Measurements from ENCODE around the gene ATG16L1. TPM values are rescaled to one million over a fixed set of nuclear protein-coding genes. Genes with fewer than 3 reads are reported as not detected.

Gene ATG16L1
- total RNA-seq, 4 donors from 2014 or later = 38.6 to 77.2 (median 49.4) TPM

DNA sequence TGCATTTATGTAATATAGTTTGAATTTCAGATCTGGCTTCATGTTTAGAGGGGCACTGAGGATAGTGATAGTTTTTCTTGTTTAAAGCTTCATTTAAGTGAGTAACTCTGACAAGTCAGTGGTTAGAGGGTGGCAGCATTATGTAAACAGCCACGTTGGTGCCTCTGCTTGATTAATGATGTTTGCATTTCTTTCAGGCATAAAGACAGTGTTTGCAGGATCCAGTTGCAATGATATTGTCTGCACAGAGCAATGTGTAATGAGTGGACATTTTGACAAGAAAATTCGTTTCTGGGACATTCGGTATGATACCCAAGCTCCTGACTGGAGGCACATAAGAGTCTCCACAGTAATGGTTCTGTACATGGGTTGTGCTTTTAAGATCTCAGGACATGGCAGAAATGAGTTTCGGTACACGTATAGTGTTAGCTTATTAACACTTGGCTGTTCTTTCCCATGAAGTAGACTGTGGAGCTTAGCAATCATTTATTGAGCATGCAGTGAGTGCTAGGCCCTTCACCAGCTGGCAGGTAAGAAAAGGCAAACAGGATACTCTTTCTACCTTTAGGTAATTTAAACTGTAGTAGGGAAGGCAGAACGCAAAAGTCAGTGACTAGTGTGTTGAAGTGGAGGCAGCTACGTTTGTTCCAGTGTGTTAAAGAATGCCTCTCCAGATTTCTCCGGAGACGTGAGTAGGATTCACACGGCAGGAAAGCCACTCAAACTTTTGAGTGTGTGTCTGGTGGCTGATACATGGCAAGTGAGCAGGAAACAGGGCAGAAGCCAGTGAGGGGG lies 38.8 kb downstream of the ATG16L1 start:
- WGBS = 92% methylated on average over 10 of the region's 10 CpGs

DNA sequence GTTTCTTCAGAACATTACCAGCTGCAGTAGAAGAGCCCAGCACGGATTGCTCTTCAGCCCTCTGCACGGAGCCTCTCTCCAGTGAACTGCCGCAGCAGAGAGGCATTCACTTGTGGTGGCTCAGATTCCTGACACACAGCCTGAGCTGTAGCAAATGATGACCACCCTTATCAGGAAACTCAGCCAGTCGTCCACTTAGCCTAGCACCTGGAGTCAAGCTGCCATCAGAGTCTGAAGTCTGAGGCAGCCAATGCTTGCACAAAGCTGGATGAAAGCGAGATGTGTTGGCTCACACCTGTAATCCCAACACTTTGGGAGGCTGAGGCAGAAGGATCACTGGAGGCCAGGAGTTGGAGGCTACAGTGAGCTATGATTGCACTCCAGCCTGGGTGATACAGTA lies 44.4 kb downstream of the ATG16L1 start:
- no peak for TF ChIP-seq POLR2A (IDR thresholded peaks at IDR 0.05)
- no peak for TF ChIP-seq EP300 (IDR thresholded peaks at IDR 0.05)
- TF ChIP-seq, protein P1, sequence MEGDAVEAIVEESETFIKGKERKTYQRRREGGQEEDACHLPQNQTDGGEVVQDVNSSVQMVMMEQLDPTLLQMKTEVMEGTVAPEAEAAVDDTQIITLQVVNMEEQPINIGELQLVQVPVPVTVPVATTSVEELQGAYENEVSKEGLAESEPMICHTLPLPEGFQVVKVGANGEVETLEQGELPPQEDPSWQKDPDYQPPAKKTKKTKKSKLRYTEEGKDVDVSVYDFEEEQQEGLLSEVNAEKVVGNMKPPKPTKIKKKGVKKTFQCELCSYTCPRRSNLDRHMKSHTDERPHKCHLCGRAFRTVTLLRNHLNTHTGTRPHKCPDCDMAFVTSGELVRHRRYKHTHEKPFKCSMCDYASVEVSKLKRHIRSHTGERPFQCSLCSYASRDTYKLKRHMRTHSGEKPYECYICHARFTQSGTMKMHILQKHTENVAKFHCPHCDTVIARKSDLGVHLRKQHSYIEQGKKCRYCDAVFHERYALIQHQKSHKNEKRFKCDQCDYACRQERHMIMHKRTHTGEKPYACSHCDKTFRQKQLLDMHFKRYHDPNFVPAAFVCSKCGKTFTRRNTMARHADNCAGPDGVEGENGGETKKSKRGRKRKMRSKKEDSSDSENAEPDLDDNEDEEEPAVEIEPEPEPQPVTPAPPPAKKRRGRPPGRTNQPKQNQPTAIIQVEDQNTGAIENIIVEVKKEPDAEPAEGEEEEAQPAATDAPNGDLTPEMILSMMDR (IDR thresholded peaks at IDR 0.05) = no peak
- TF ChIP-seq POLR2AphosphoS5 (IDR thresholded peaks at IDR 0.05) = no peak
- no peaks in the 10 kb centered on the region for H3K4me1 ChIP-seq
- peaks cover 55% of the 10 kb centered on the region for H3K36me3 ChIP-seq
- WGBS = 92% methylated on average over 5 of the region's 5 CpGs
- DNase-seq (ENCODE audit: low spot score in 2 of 2) = no peak
- H3K27ac ChIP-seq = no peak overlapping the region
- H3K27me3 ChIP-seq = no peaks in the 10 kb centered on the region
- H3K9me3 ChIP-seq = no peaks in the 10 kb centered on the region
- no peak overlapping the region for H3K4me3 ChIP-seq

More for the DNA sequence above, 38.8 kb downstream of the ATG16L1 start:
- no peak for DNase-seq (ENCODE audit: low spot score in 2 of 2)
- TF ChIP-seq POLR2A (IDR thresholded peaks at IDR 0.05) (no peak), POLR2AphosphoS5 (IDR thresholded peaks at IDR 0.05) (no peak), EP300 (IDR thresholded peaks at IDR 0.05) (no peak)
- TF ChIP-seq, protein P1 (IDR thresholded peaks at IDR 0.05) = no peak
- H3K9me3 ChIP-seq = no peaks in the 10 kb centered on the region
- peaks cover 99% of the 10 kb centered on the region for H3K36me3 ChIP-seq
- no peak overlapping the region for H3K27ac ChIP-seq
- no peak overlapping the region for H3K4me3 ChIP-seq
- no peaks in the 10 kb centered on the region for H3K4me1 ChIP-seq
- H3K27me3 ChIP-seq = no peaks in the 10 kb centered on the region

- Histone ChIP-seq H3K4me3 (no peak overlapping the region), H3K27ac (no peak overlapping the region), H3K36me3 (peaks cover 43% of the 10 kb centered on the region), H3K27me3 (no peaks in the 10 kb centered on the region), H3K9me3 (no peaks in the 10 kb centered on the region), H3K4me1 (no peaks in the 10 kb centered on the region)
- TF ChIP-seq EP300 (IDR thresholded peaks at IDR 0.05) = no peak
- WGBS = 70% methylated on average over 7 of the region's 7 CpGs
- no peak for DNase-seq (ENCODE audit: low spot score in 2 of 2)
These were observed 45.6 kb downstream of the ATG16L1 start for GRCh38 chr2:233297076-233297475.

DNA sequence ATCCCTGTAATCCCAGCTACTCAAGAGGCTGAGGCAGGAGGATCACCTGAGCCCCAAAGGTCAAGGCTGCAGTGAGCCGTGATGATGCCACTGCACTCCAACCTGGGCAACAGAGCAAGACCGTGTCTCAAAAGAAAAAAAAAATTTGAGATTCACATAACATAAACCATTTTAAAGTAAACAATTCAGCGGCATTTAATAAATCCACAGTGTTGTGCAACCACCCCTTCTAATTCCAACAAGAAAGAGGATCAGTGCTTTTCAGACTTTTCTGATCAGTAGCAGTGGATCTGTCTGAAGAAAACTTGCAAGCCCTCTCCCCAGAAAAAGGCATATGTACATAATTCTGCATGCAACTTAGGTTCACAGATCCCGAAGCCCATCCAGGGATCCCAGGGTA lies 48.9 kb downstream of the ATG16L1 start:
- Histone ChIP-seq H3K27me3 (no peaks in the 10 kb centered on the region), H3K27ac (no peak overlapping the region), H3K4me1 (no peaks in the 10 kb centered on the region), H3K4me3 (no peak overlapping the region), H3K36me3 (peaks cover 9% of the 10 kb centered on the region), H3K9me3 (no peaks in the 10 kb centered on the region)
- DNase-seq (ENCODE audit: low spot score in 2 of 2) = no peak
- 90% methylated on average over 4 of the region's 4 CpGs for WGBS
- TF ChIP-seq POLR2AphosphoS5 (IDR thresholded peaks at IDR 0.05) (no peak), EP300 (IDR thresholded peaks at IDR 0.05) (no peak), POLR2A (IDR thresholded peaks at IDR 0.05) (no peak)
- TF ChIP-seq, protein P1 (IDR thresholded peaks at IDR 0.05) = no peak

GRCh38 chr2:233301248-233301647 lies 49.8 kb downstream of the ATG16L1 start:
- TF ChIP-seq POLR2A (IDR thresholded peaks at IDR 0.05) (no peak), EP300 (IDR thresholded peaks at IDR 0.05) (no peak), POLR2AphosphoS5 (IDR thresholded peaks at IDR 0.05) (no peak)
- TF ChIP-seq, protein P1 (IDR thresholded peaks at IDR 0.05) = no peak
- Histone ChIP-seq H3K4me3 (no peak overlapping the region), H3K27me3 (no peaks in the 10 kb centered on the region), H3K4me1 (no peaks in the 10 kb centered on the region), H3K9me3 (no peaks in the 10 kb centered on the region), H3K36me3 (peaks cover under 1% of the 10 kb centered on the region), H3K27ac (no peak overlapping the region)
- WGBS = 82% methylated on average over 2 of the region's 2 CpGs
- no peak for DNase-seq (ENCODE audit: low spot score in 2 of 2)
